A549 (cell line): ENCODE results near the gene MLC1. TPM values are rescaled to one million over a fixed set of nuclear protein-coding genes. Genes with fewer than 3 reads are reported as not detected.

Experiments
- ATAC-seq, 2 experiments: fragments of 200-7000 bp in 1 of 2; fragments of >200 bp in 1 of 2; cut with Nextera tagmentation in 1 of 2; cut with Tn5 transposase in 1 of 2; 3 replicates each; pipeline versions ENCODE4 v1.8.0 to v1.9.1; 2018 to 2020; ENCODE audit warnings: mild to moderate bottlenecking in 1 of 2, moderate library complexity in 1 of 2
- CTCF ChIA-PET: fragments of 300-600 bp; sonication (Branson Sonifier 250); formaldehyde crosslinking; extraction: SDS; loops from one replicate; lab custom pipeline; 2021; ENCODE audit warnings: antibody characterized with exemption, inconsistent platforms; lab: Yijun Ruan, JAX
- POLR2A ChIA-PET: fragments of 350-600 bp; formaldehyde crosslinking; extraction: SDS; loops from one replicate; lab custom pipeline; 2021; ENCODE audit warnings: antibody characterized with exemption, inconsistent platforms; lab: Yijun Ruan, JAX
- DNase-seq, 2 experiments: peaks; one replicate each; pipeline versions ENCODE4 v3.0.0 to v3.0.0-alpha.2; 2011 to 2016; ENCODE audit warnings: low read depth in 1 of 2, low spot score in 1 of 2
- FAIRE-seq: peaks from 2 replicates; lab custom pipeline; 2011; peaks lifted over from hg19 to GRCh38; lab: Jason Lieb, UNC
- H3K27ac ChIP-seq, 2 experiments: fragments of >200 bp; sonication (Bioruptor Twin); formaldehyde crosslinking; 3 replicates each; pipeline ENCODE4 v1.5.1; 2016 to 2017
- H3K4me1 ChIP-seq: fragments of >200 bp; sonication (Bioruptor Twin); formaldehyde crosslinking; 3 replicates; pipeline ENCODE4 v1.6.1; 2016
- H3K4me2 ChIP-seq: fragments of >200 bp; sonication (Bioruptor Twin); formaldehyde crosslinking; 3 replicates; pipeline ENCODE4 v1.6.1; 2016
- H3K4me3 ChIP-seq: fragments of >200 bp; sonication (Bioruptor Twin); formaldehyde crosslinking; 3 replicates; pipeline ENCODE4 v1.5.1; 2016
- H3K9me3 ChIP-seq: fragments of >200 bp; sonication (Bioruptor Twin); formaldehyde crosslinking; 3 replicates; pipeline ENCODE4 v1.6.1; 2016
- CBX2 ChIP-seq: fragments of 200-600 bp; sonication (generic); IDR thresholded peaks from 2 replicates; pipeline ENCODE4 v1.6.1; 2016; ENCODE audit warnings: low read depth, mild to moderate bottlenecking, borderline replicate concordance
- CEBPB ChIP-seq, 2 experiments: fragments of >200 bp in 1 of 2; sonication (Bioruptor Twin) in 1 of 2; formaldehyde crosslinking in 1 of 2; IDR thresholded peaks; 2 replicates each; pipeline ENCODE4 v1.6.1; 2012 to 2016
- CHD4 ChIP-seq: fragments of 200-600 bp; sonication (generic); IDR thresholded peaks from 2 replicates; pipeline ENCODE4 v1.6.1; 2016; ENCODE audit warnings: antibody characterized with exemption, mild to moderate bottlenecking, borderline replicate concordance
- ESRRA ChIP-seq: fragments of 150-350 bp; IDR thresholded peaks from 2 replicates; pipeline ENCODE4 v1.6.1; 2014; ENCODE audit warnings: mild to moderate bottlenecking, low read length, borderline replicate concordance
- HEYL ChIP-seq: fragments of 250-450 bp; sonication (Bioruptor Pico); IDR thresholded peaks from 2 replicates; pipeline ENCODE4 v1.8.0; 2021; ENCODE audit warnings: mild to moderate bottlenecking, moderate library complexity
- HOXA7 ChIP-seq: fragments of 250-450 bp; sonication (Bioruptor Pico); IDR thresholded peaks from 2 replicates; pipeline ENCODE4 v1.5.0; 2020; ENCODE audit warnings: mild to moderate bottlenecking, moderate library complexity
- HOXB13 ChIP-seq: fragments of 250-450 bp; sonication (Bioruptor Pico); IDR thresholded peaks from 2 replicates; pipeline ENCODE4 v1.5.0; 2020; ENCODE audit warnings: low read depth, mild to moderate bottlenecking, moderate library complexity
- RCOR1 ChIP-seq: fragments of 150-350 bp; IDR thresholded peaks from 2 replicates; pipeline ENCODE4 v1.6.1; 2014; ENCODE audit warnings: antibody characterized with exemption, low read length, low read depth
- REST ChIP-seq: fragments of 200-600 bp; sonication (generic); IDR thresholded peaks from 2 replicates; pipeline ENCODE4 v1.6.1; 2016; ENCODE audit warnings: antibody characterized with exemption, mild to moderate bottlenecking, moderate library complexity
- RFX5 ChIP-seq: fragments of 450-650 bp; IDR thresholded peaks from 2 replicates; pipeline ENCODE4 v1.7.1; 2014; ENCODE audit warnings: antibody characterized with exemption, mild to moderate bottlenecking, moderate library complexity
- USF2 ChIP-seq: fragments of 450-650 bp; IDR thresholded peaks from 2 replicates; pipeline ENCODE4 v1.6.1; 2014; ENCODE audit warnings: antibody characterized with exemption
- ZC3H11A ChIP-seq: fragments of 450-650 bp; IDR thresholded peaks from 2 replicates; pipeline ENCODE4 v1.6.1; 2014; ENCODE audit warnings: antibody characterized with exemption, mild to moderate bottlenecking
- WGBS: methylation state at CpG from one replicate; pipeline ENCODE4 v1.1.6; 2017; ENCODE audit errors: missing lambda C conversion rate; 5-methylcytosine and 5-hydroxymethylcytosine counted together
- polyA plus RNA-seq, 4 experiments: library from polyadenylated mRNA; depleted of rRNA in 3 of 4; stranded (reverse); fragments of >200 nt; fragmentation: RNase III in 1 of 4; extraction: RNeasy Plus Mini Kit Qiagen cat#74134 plus additional on column Dnase treatment in 1 of 4; gene quantifications; 2 replicates in 3 of 4; 3 replicates in 1 of 4; pipeline ENCODE4 v1.2.3, GENCODE V29; 2011 to 2017
- TF ChIP-seq, protein P1 (sequence below): IDR thresholded peaks from 2 replicates; pipeline ENCODE4 v1.6.1; 2012; ENCODE audit warnings: low read depth, borderline replicate concordance

Gene MLC1
- polyA plus RNA-seq, 2 of the 4 experiments (the other 2 are of a cell fraction): not detected

GRCh38 chr22:50072714-50073538 is 12.3 kb downstream of the MLC1 start:
- H3K4me1 ChIP-seq: no peaks in the 10 kb centered on the region
- CTCF ChIA-PET: no interaction called here
- TF ChIP-seq USF2: no peak
- TF ChIP-seq ESRRA: no peak
- TF ChIP-seq REST: no peak
- TF ChIP-seq, all 56 proteins: peak for 0
- FAIRE-seq (no peak), ATAC-seq (no peak), DNase-seq (no peak)
- H3K4me3 ChIP-seq: no peak overlapping the region
- no peak overlapping the region for H3K27ac ChIP-seq
- H3K9me3 ChIP-seq: no peaks in the 10 kb centered on the region
- H3K4me2 ChIP-seq: no peak overlapping the region
- 69% methylated on average over 5 of the region's 28 CpGs for WGBS
- POLR2A ChIA-PET: interaction anchor here (0.6 kb wide), 1 partner anchor 16 kb away, joined by 3 read pairs; no protein-coding TSS in a partner anchor

DNA sequence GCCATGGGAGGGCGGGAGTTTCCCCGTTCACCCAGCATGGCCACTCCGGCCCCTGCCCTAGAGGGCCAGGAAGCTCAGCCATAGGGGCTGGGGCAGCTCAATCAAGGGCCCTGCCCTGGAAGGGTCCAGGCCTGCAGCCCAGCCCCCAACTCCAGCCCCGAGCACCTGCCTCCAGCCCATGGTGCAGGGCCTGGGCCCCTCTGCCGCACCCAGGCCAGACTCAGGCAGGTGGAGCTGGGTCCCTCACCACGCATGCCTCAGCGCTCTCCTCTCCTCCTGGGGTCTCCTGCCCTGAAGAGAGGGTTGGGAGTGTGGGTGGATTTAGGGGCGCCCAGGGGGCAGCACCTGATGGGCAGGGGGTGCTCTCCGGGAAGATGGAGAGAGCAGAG is 13.1 kb downstream of the MLC1 start:
- ATAC-seq (no peak), FAIRE-seq (no peak), DNase-seq (no peak)
- Histone ChIP-seq H3K27ac (no peak overlapping the region), H3K4me3 (no peak overlapping the region), H3K9me3 (no peaks in the 10 kb centered on the region), H3K4me1 (no peaks in the 10 kb centered on the region), H3K4me2 (no peak overlapping the region)
- CTCF ChIA-PET: no interaction called here
- WGBS: 83% methylated on average over 1 of the region's 9 CpGs
- POLR2A ChIA-PET: interaction anchor here (0.6 kb wide), 1 partner anchor 15 kb away, joined by 3 read pairs; no protein-coding TSS in a partner anchor
- no peak for TF ChIP-seq CEBPB (IDR thresholded peaks at IDR 0.05)
- no peak for TF ChIP-seq HEYL (CRISPR knock-in tag)
- TF ChIP-seq HOXB13 (CRISPR knock-in tag): no peak
- no peak for TF ChIP-seq HOXA7 (CRISPR knock-in tag)
- TF ChIP-seq CBX2: no peak
- no peak for TF ChIP-seq CHD4
- TF ChIP-seq RCOR1: no peak
- TF ChIP-seq, protein P1, sequence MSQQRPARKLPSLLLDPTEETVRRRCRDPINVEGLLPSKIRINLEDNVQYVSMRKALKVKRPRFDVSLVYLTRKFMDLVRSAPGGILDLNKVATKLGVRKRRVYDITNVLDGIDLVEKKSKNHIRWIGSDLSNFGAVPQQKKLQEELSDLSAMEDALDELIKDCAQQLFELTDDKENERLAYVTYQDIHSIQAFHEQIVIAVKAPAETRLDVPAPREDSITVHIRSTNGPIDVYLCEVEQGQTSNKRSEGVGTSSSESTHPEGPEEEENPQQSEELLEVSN: no peak
- no peak for TF ChIP-seq RFX5
- TF ChIP-seq REST: no peak
- TF ChIP-seq ZC3H11A: no peak
